GM19035 (cell line): Measurements from ENCODE around the gene ITIH3.

ENCODE experiments used
- ATAC-seq: cut with Tn5 transposase; IDR thresholded peaks from one replicate; pipeline ENCODE4 v1.9.1; 2021; ENCODE audit not compliant: unreplicated experiment

The ITIH3 gene

DNA sequence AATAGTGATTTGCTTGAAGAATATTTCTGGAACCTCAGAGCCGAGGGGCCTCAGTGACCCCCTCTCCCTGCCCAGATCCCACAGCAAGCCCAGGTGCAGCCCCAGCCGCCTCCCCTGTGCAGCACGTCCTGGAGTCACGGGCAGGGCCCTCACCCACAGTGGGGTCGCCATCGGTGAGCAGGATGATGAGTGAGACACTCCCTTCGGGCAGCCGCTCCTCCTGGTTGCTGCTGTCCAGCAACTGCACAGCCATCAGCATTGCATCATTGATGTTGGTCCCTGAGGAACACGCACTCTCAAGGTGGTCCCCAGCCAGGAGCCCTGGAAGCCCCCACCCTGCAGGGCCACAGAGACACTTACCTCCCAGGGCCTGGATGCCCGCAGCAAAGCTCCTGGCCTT is 29.4 kb downstream of the ITIH3 start:
- ATAC-seq: no peak

DNA sequence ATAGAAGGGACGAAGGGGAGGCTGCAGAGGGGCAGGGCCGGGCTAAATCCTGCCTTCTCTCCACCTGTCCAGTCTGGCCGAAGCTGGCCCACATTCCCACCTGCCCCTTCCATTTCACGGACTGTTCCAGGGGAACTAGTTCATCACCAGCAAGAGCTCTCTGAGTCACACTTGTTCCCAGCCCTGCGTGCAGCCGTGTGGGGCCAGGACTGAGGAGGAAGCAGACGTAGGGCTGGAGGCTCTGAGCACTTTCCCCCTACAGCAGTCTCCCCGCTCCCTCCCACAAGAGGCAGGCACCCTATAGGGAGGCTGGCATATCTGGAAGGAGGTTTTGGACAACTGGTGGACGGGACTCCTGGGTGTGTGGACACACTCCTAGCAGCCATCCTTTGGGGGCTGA is 32.8 kb downstream of the ITIH3 start:
- ATAC-seq: no peak

DNA sequence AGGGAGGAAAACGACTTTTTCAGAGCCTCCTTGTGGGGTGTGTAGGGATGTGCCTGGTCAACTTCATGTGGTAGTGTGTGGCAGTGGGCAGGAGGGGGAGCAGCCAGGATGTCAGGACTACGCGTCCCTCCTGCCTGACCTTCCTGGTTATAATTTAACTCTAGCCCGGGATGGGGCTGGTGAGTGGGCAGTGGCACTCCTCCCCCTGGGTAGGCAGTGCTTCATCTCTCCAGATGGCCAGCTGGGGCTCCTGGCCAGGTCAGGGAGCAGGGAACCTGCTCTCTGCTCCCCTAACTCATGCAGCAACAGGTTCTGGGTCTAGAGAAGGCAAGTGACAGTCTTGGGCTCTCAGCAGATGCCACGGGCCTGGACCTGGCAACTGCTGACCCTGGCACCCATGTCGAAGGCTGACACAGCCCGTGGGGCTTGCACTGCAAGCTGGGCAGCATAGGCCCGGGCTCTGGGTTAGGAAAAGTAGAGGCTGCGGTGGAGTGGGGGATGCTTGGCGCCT is 33.3 kb downstream of the ITIH3 start:
- ATAC-seq: no peak

DNA sequence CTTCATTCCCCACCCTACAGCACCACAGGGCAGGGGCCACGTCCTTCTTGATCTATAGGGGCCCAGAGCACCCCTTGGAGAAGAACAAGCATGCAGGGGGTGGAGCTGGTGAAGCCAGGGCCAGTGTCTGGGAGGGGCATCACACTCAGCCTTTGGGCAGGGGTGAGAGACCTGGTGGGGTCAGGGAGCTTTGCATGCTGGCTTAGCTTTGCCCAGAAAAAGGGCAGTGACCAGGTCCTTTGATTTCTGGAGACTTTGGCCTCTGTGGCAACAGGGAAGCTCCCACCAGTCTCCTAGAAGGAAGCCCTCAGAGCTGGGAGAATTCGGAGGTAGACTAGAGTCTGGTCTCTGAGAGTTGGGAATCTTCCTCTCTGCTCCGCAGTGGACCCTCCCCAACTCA is 34.9 kb downstream of the ITIH3 start:
- no peak for ATAC-seq

DNA sequence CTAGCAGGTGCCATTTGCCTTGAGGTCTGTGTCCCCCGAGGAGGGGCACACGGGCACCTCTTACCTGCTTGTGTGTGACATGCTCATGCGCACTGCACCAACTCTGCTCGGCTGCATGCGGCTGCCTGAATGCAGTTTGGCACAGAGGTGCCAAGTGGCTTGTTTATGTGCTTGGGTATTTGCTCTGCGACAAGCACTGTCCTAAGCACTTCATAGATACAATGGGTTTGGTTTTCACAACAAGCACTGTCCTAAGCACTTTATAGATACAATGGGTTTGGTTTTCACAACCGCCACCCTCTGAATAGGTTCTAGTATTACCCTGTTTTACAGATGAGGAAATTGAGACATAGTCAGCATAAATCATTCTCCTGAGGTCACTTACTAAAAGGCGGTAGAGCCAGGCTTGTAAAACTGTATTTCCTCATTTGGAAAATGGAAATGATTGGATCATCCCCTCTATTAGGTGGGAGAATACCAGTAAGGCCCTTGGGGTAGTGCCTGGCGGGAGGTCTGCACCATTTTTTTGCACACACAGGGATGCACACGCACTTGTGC is 35.4 kb downstream of the ITIH3 start:
- no peak for ATAC-seq

DNA sequence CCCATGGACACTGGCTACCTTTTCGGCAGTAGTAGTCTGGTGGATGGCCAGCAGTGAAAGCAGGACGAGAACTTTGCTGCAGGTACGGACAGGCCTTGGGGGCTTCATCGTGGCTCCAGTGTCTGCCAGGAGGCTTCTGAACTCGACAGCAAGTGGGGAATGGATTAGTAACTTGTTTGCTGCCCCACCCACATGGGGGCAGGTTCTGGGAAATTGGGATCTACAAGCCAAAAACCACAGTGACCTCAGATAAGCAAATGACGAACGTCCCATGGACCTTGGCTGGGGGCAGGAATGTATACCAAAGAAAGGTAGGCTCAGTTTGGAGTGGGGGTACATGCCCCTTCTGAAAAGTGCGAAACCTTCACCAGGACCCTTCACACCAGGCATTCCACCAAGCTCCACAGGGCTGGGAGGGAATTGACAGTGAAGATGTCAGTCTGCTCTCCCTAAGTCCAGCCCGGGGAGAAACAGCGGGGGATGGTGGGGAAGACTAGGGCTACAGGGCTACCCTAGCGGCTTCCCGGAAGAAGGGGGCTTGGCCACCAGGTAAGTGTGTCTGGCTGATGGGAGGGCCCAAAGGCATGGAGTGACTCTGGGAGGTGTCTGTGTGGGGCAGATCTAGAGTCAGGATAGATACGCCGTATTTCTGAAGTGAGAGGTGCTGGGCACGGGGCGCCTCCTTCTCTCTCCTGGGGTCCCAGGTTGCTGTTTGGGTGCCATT is 36.1 kb downstream of the ITIH3 start, which contains the start of gene ITIH4:
ITIH4 (minus strand) TSS at position 138 of the 724 bp plus-strand sequence; CDS start at position 108, 30 bp downstream.
- ATAC-seq: no peak

DNA sequence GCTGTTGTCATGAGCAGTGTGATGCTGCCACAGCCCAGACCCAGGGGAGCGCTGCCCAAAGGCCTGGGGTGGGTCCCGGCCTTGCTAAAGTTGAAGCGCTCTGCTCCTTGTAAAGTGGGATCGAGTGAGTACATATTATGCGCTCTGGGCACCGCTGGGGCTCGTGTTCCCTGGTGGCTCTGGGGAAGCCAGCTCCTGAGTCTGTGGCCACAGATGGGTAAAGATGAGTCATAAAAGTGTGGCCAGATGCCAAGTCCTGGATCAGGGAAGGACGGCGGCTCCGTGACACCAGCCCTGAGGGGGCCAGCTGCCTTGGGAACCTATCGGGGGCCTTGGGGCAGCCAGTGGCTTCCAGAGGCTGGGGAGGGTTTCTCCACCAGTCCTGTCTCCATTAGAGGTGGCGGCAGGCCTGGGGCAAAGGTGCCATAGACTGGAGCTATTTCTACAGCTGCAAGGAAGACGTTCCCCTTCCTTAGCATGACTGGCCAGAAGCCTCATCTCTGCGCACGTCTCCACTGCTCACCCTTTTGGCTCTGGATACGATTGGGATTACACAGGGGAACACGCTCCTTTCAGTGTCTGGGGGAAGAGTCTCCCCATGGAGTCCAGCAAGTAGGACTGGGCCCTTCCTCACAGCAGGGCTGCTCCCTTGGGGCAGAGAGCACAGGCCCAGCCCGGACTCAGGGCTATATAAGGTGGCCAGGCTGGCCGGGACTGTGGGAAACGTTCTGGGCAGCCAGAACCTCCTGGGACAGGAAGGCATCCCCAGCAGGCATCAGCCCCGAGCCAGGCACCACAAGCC is 37.1 kb downstream of the ITIH3 start:
- ATAC-seq: no peak

DNA sequence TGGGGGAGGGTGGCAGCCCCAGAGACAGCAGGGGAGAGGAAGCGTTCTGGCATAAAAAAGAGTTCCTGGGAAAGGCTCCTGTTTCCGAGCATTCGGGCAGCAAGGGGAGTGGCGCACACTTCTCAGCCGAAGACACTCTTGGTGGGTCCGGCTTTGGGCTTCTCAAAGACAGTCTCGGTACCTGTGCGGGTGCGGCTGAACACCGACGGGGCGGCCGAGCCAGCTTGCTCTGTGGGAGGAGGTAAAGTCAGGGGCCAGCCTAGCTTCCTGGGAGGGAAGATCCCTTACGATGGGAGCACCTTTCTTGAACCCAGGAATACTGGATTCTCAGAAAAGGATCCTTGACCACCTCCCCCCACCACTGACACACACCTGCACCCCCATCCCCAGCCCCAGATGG is 38.6 kb downstream of the ITIH3 start:
- no peak for ATAC-seq

DNA sequence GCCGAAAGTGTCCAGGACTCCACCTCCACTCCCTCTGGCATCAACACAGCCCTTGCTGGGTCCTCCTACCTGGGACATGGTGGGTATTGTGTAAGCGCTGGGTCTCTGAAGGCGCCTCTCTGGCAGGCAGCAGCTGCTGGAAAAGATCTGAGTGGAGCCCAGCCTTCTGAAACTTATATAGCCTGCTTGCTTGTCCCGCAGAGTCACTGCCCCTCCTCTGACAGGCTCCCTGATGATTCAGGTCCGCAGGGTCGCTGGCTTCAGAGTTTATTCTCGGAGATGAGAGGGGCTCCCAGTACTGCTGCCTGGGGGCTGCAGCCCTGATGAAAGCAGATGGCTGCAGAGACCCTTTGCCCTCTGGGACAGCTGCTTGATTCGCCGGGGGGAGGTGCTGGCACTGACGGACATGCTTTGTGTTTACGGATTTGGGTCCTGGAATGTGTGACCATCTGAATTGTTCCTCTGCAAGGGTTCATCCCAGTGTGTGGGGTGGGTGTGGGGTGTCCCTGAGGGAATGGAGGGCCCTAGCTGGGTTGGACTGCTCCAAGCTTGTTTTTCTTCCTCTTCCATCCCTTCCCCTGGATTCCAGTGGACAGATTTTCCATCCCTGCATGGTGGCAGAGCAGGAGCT is 40.4 kb downstream of the ITIH3 start, which contains the start of gene MUSTN1:
MUSTN1 (minus strand) TSS at position 149 of the 631 bp plus-strand sequence; CDS start at position 78, 71 bp downstream.
- ATAC-seq: no peak

DNA sequence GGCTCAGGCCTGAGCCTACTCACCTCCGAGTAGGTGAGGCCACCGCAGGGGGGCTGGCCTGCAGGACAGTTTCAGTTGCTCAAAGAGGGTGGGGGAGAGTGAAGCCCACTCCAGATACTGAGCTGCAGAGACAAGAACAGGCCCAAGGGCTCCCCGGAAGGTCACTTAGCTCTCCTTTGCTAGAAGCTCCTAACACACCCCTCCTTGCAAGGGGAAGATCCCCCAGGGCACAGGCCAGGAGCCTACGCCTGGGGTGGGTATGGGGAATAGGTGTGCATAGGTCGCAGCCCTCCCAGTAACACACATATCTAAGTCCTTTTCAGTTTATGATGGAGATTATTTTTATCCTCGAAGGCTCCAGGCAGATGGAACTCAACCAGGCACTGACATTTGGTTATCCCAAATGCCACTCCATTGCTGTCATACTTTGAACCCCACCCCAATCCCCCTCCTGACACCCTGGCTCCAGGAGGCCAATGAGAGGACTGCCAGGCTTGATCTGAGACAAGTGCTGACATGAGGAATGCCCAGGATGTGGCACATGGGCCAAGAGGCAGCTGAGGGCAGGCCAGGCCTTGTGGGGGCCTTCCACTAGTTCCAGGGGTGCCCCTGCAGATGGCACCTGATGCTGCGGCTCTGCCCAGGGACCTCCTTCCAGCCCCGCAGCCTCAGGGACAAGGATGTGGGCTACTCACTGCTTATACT is 41.3 kb downstream of the ITIH3 start:
- no peak for ATAC-seq

DNA sequence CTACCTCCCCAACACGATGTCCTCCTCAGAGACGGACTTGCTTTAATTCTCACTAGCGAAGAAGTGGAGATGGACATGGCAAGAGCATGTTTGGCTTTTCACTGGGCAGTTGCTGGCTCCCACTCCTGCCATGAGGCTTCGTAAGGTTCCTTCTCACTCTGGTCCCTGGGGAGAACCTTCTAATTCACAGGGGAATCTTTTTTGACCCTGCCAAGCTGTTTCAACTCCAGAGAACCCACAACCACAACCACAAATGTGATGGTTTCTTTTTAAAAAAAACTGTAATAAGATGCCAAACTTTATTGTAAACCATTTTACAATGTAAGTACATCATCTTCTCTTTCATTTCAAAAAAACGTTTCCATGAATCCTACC is 41.9 kb downstream of the ITIH3 start:
- no peak for ATAC-seq

DNA sequence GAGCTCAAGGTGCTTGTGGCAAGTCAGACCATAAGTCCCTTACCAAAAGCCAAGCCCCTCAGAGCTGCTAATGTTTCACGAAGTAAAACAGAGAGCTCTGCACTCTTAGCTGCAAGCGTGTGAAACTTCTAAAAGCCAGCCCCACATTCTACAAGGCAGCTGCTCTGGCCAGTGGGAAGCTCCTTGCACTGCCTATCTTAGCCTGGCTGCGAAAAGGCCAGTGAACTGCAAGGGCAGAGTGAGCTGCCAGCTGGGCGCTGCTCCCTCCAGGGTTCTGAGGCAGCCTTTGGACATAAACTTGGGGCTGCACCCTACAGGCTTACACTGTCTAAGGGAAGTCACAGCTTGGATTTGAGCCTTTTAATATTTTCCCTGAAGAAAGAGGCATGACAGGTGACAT is 42.4 kb downstream of the ITIH3 start:
- ATAC-seq: no peak

DNA sequence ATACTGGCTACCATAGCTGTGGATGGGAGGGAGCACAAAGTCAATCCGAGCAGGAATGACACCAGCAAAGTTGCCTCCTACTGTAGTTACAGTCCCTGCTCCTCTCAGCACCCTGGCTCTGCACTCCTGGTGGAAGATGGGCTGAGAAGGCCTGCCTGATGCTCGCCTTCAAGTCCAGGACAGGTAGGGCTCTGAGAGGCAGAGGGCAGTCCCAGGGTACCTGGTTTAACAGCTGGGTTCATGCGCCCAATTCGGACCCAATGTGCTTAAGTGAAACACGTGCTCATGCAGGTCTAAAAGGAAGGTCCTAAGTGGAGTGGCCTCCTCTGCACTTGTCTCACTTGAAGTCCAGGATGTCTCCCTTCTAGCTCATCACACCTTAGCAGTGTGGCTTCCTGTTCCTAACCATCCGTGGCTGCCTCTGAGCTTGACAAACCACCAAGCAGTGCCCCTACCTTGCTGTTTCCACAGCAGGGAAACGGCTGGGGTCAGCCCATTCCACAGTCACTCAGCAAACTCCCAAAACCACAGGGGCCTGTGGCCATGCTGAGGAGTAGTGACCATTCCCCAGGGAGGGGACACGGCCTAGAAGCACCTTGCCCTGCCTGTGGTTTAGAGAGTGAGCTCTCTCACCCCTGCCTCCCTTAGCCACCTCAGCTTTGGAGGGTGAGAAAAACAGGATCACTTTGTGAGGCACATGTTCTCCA is 44.1 kb downstream of the ITIH3 start:
- no peak for ATAC-seq

DNA sequence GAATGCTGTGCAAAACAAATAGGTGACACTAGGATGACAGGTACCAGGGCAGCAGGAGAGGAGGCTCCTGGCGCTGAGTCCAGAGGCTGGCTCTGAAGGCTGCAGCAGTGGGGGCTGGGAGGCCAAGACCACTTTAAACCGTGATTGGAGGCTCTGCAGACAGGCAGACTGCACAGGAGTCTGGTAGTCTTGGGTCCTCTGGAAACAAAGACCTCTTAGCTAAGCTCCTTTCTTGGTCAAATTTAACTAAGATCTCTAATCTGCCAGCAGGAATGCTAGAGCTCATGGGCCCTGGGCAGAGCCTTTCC is 44.6 kb downstream of the ITIH3 start:
- no peak for ATAC-seq

DNA sequence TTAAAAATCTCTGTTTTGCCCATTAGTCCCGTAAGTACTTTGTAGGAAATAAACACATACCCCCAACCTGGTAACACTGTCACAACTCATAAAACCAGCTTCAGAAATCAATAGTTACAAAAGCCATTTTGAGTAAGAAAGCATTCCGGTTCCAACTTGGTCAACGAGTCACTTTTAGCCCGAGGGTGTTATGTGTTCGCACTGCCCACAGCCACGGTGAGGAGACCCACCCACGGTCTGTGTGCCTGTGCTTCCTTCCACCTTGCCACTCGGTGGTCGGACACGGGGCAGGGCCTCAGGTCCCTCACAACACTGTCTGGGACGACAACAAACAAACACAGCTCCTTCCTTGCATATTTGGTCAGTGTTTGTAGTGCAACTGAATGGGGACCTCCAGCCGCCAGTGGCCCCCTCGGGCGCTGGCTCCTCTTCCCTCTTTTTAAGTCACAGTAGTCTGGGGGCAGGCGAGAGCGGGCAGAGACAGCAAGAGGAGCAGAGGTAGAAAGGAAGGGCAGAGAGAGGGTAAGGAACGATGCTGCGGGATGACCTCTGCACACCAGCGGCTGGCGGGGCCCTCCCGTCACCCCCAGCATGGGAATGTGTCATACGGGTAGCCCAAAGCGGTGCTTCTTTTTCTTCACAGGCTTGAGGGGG is 45.4 kb downstream of the ITIH3 start:
- ATAC-seq: no peak

DNA sequence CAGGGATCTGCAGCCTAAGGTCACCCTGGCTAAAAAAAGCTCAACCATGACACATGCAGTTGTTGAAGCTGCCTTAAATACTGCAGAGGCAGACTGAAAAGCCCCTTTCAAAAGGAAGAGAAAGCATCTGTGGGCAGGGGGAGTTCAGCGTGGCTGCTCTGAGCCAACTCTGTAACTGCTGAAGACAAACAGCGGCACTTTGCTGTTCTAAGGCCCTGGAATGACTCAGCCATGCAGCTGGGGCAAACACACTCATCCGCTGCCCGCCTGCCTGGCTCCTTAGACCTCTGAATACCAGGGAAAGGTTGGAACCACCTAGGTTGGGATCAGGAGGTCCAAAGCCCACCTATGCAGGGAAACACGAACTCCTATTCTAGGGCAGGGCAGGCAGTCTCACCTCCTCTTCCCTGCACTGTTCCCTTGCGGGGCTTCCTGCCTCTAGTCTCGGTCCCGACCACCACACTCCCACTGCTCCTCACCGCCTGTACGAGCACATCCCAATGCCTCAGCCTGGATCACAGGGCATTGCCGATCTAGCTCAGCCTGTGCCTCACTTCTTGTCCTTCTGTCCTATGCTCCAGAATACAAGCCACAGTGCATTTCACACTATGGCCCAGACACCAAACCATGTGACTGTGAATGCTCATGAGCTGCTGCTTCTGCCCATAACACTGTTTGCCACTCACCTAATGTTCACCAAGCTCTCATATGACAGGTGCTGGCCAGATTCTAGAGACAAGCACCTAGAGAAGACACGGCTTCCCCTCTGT is 46.8 kb downstream of the ITIH3 start:
- no peak for ATAC-seq

DNA sequence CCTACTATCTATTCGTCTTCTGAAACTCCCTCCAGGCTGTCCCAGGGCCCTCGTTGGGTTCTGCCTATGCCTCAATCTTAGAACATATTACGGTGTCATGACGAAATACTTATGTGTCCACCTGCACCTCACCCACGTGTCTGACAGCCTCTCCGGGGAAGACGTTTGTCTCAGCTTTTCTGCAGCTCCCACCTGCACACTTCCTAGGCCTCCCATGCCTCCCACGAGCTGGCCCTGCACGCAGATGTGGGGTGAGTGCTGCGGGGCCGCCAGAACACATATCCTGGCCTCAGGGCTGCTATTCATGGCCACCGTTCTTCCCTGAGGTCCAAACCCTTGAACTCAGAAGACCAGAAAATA is 47.4 kb downstream of the ITIH3 start:
- ATAC-seq: no peak

DNA sequence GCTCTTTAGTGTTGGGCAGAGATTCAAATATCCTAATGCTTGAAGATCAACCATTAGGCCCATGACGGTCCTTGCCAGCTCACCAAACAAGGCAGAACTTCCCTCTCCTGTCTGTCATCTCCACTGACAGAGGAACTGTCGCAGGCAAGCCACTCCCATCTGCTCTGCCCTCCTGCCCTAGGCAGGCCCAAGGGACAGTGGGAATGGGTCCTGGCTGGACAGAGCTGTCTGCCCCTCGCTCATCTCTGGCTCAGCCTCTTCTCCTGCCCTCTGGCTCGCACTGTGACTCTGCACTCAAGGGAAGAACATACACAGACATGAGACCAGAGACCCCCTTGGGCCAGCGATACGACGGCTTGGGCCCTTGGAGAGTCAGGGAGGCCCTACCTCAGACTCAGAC is 47.8 kb downstream of the ITIH3 start:
- no peak for ATAC-seq
